ENCODE measurements around the gene SH3PXD2A.
"Not testable (repeated sequence)": the region's sequence is repeated elsewhere in the genome, so short reads cannot be mapped to it uniquely, and the experiment has no call there.

Gene SH3PXD2A

GRCh38 chr10:103832806-103833205 is 22.6 kb downstream of the SH3PXD2A start:
- no peak for DNase-seq (ENCODE audit: low read depth)

DNA sequence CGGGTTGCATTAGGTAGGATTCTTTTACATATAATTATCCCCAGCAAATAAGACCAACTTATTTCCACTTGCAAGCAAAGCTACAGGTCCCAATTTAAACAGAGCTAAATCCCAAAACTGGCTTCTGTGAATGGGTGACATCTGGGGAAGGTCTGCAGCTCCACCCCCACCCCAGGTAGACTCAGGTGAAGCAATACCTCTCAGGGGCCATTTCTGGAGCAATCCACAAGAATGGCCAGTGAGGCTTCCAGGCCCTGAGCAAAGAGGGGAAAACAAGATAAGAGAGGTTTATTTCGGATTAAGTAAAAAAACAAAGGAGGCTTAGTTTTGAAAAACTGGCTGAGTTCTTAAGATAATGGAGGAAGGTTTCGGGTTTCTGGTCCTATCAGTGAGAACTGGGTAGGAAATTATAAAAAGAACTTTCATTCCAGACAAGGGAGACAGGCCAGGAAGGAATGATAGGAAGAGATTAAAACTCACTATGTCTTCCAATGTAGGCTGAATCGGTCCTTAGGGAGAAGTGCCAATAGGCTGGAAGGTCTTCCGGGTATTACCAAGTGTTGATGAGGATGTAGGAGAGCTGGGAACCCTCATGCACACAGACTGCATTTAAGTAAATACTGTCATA is 25.4 kb downstream of the SH3PXD2A start:
- no peak for DNase-seq (ENCODE audit: low read depth)

DNA sequence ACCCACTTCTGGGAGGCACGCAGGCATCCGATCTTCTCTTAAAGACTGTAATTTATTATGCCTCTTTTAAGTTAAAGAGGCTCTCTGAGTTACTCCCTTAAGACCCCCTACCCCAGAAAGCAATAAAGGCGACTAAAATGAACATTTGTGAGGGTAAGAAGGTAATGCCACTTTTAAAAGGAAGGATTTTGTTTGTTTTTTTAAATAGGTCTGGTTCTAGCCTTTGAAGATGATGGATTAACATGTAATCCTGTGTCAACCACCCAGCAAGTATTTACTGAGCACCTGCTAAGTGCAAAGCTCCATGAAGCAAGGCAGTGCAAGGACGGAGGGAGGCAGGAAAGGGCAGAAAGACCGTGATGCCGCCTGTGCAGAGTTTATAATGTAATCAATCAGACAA is 26.1 kb downstream of the SH3PXD2A start:
- DNase-seq (ENCODE audit: low read depth) = no peak

- DNase-seq (ENCODE audit: low read depth) = no peak
Observed at GRCh38 chr10:103828587-103829197, 26.7 kb downstream of the SH3PXD2A start.

DNA sequence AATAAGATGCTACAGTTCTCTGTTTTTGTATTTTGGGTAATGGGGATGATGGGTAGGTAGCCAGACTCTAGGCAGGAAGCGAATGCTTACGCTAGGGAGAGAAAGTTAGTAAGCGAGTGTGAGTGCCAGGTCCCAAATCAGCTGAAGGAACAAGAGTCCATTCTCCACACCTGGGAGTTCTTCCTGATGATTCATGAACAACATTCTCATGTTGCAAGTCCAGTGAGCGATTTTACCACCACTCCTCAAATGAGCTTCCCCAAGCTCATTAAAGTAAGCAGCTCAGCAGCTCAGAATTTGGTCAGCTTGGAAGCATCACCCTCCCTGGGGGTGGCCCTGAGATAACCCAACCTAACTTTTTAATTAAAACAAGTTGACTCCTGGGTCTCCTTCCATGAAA is 27.3 kb downstream of the SH3PXD2A start:
- DNase-seq (ENCODE audit: low read depth) = no peak

GRCh38 chr10:103826885-103827284 is 28.5 kb downstream of the SH3PXD2A start:
- no peak for DNase-seq (ENCODE audit: low read depth)

- DNase-seq (ENCODE audit: low read depth) = no peak
Observed at GRCh38 chr10:103824281-103824680, 31.1 kb downstream of the SH3PXD2A start.

DNA sequence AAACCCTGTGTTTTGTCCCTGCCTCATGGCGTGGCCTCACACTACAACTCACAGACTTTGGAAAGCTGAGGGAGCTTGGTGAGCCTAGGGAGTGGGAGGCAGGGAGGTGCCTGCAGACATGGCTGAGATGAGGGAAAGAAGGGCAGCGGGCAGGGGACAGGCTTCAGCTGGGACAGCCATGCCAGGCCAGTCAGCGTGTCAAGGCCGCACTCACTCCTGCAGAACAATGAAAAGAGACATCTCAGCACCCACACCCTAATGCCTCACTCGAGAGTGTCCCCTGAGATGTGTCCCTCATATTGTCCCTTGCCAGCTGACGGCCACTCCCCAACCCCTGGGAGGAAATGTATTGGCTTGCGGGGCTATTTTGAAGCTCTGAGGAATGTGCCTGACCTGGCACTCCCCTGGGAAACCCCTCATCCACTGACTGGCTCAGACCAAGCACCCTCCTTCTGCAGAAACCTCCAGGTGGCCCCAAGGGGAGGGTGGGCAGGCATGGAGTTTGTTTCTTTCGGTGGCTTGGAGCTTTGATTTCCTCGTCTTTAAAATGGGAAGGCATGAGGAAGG is 31.6 kb downstream of the SH3PXD2A start:
- no peak for DNase-seq (ENCODE audit: low read depth)

GRCh38 chr10:103822800-103823199 is 32.6 kb downstream of the SH3PXD2A start:
- no peak for DNase-seq (ENCODE audit: low read depth)

DNA sequence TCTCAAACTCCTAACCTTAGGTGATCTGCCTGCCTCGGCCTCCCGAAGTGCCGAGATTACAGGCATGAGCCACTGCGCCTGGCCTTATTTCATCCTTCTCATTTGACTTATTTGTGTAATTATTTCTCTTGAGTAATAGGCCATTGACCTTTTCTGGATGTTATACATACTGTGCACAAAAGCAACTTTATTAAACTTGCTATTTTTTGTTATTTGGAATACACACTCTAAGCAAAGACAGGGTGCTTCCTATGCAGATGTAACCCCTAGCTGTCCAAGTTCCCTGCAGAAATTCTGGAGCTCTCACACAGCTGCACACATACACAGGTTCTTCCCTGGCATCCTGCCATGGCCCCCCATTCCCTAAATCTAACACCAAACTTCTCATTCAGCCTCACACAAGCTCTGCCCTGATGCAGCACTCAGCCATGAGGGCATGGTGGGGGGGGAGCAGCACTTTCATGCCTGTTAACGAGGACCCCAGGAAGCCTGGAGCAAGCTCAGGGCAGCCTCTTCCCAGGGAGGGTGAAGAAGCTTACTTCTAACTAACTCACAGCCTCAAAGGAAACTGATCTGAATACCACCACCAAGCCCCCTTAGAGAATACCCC is 33.2 kb downstream of the SH3PXD2A start:
- DNase-seq (ENCODE audit: low read depth) = no peak

GRCh38 chr10:103820101-103821062 is 35.0 kb downstream of the SH3PXD2A start:
- DNase-seq (ENCODE audit: low read depth) = no peak

DNA sequence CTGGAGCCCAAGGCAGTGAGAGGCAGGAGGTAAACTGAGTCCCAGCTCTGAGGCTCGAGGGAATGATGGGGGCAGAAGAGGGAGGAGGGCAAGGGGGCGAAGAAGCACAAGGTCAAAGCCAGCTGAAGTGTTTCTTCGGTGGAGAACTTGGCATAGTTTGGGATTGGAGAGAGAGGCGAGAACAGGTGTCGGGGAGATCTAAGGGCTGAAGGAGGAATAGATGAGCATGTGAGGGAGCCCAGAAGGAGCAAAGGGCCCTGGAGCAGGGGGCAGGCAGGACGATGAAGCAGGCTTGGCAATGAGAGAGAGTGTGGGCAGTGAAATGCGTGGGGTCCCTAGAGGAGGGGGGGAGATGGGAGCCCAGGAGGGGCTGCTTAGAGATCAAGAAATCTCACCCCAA is 35.9 kb downstream of the SH3PXD2A start:
- DNase-seq (ENCODE audit: low read depth) = no peak

DNA sequence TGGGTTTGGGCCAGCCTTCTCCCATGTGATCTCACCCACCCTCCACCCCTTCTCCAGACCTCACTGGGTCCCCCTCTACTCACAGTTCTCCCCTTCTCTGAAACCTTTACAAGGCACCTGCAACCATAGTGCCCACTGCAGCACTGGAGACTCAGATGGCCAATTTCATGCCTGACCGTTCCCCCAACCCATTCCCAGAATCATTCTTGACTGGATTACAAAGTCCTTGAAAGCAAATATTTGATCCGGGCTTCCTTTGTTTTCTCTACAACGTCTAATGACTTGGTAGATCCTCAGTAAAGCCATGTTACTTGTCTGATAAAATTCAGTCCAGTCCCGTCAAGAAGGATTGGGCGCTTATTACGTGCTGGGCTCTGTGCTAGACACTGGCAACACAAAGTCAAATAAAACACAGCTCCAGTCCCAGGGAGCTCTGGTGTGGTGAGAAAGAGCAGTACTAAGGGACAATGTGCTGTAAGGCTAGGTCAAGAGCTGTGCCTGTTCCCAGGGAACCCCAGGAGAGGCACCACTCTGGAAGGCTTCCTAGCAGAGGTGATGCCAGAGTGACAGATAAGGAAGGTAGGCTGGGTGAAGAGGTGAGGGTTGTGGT is 36.5 kb downstream of the SH3PXD2A start:
- no peak for DNase-seq (ENCODE audit: low read depth)

DNA sequence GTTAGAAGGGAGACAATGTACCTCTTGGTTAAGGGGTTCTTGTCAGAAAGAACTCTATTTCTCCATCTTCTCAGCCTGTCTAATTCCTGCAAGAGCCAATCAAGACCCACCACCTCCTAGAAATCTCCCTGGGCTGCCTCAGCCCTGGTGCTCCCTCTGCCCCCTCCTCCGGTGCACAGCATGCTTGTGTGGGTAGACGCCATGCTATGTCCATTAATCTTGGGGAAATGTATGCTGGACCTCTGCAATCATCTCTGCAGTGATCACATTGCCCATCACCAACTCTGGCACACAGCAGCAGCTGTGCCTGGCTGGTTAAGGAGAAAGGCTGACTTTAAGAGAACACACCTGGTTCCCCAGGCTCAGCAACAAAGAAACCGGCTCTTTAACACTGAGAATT is 37.3 kb downstream of the SH3PXD2A start:
- DNase-seq (ENCODE audit: low read depth) = no peak

- no peak for DNase-seq (ENCODE audit: low read depth)
Observed at GRCh38 chr10:103816431-103816830, 38.9 kb downstream of the SH3PXD2A start.

GRCh38 chr10:103814626-103815370 is 40.6 kb downstream of the SH3PXD2A start:
- no peak for DNase-seq (ENCODE audit: low read depth)

GRCh38 chr10:103814105-103814504 is 41.3 kb downstream of the SH3PXD2A start:
- no peak for DNase-seq (ENCODE audit: low read depth)

GRCh38 chr10:103813312-103813711 is 42.1 kb downstream of the SH3PXD2A start:
- DNase-seq (ENCODE audit: low read depth) = not testable (repeated sequence)

DNA sequence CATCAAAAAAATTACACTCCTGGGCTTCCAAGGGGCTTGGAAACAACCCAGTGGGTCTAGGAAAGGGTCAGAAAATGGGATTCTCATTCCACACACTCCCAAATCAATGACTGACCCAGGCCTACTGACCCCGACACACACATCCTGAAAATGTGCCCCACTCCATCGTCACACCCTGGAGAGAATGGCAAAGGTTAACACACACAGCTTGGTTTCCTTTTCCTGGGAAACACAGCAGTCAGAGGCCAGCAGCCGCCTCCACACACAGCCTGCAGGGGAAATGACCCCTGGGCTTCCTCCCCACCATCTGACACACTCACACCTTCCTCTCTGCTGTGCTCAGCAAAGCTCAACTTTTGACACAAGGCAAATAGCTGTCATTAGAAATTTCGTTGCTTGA is 42.9 kb downstream of the SH3PXD2A start:
- no peak for DNase-seq (ENCODE audit: low read depth)

DNA sequence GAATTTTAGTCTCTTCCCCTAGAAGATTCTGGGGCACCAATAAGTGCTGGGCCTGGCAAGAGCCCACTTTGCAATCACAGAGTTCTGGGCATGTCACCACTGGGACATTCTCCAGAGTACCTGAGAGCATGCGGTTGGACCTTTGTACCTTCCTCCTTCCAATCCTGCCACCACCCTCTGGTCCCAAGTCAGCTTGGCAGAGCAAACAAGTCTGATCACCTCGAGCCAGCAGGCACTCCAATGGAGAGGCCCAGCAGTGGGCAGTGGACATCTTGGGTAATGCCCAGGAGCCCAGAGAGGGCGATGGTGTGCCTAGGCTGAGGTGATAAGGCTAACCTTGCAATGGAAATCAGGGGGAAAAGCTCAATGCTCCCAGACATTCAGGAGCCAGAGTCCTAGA is 43.4 kb downstream of the SH3PXD2A start:
- no peak for DNase-seq (ENCODE audit: low read depth)

- no peak for DNase-seq (ENCODE audit: low read depth)
Observed at GRCh38 chr10:103811463-103811862, 43.9 kb downstream of the SH3PXD2A start.
